Adipocyte (in vitro differentiated cells): ENCODE measurements around the gene ZNF736.
"Not testable (repeated sequence)": the region's sequence is repeated elsewhere in the genome, so short reads cannot be mapped to it uniquely, and the experiment has no call there.

ENCODE experiments used
- DNase-seq: peaks from one replicate; pipeline ENCODE4 v3.0.0-alpha.2; 2015; ENCODE audit warnings: low read depth
- H3K27me3 ChIP-seq: replicated peaks from 2 replicates; pipeline ENCODE4 v1.7.0; 2013; ENCODE audit warnings: mild to moderate bottlenecking, low read length, moderate library complexity; ENCODE audit not compliant: control insufficient read depth, insufficient read depth
- H3K36me3 ChIP-seq: 2 replicates; pipeline ENCODE4 v1.7.0; 2013; ENCODE audit warnings: low read length, mild to moderate bottlenecking, moderate library complexity; ENCODE audit not compliant: control insufficient read depth, insufficient read depth, severe bottlenecking
- H3K4me1 ChIP-seq: 2 replicates; pipeline ENCODE4 v1.7.0; 2013; ENCODE audit warnings: mild to moderate bottlenecking, low read length, moderate library complexity; ENCODE audit not compliant: control insufficient read depth, insufficient read depth
- H3K4me3 ChIP-seq: 2 replicates; pipeline ENCODE4 v1.7.0; 2013; ENCODE audit warnings: mild to moderate bottlenecking, low read length, moderate library complexity
- H3K9ac ChIP-seq: 2 replicates; pipeline ENCODE4 v1.7.0; 2013; ENCODE audit warnings: mild to moderate bottlenecking, low read length, moderate library complexity
- H3K9me3 ChIP-seq: 2 replicates; pipeline ENCODE4 v1.7.0; 2013; ENCODE audit warnings: mild to moderate bottlenecking, low read length, moderate library complexity; ENCODE audit not compliant: control insufficient read depth

Gene ZNF736

GRCh38 chr7:64314566-64314965 is 805 bp downstream of the ZNF736 start:
- no peak for DNase-seq
- peak overlapping the region; percentile 96 for H3K4me3 ChIP-seq

GRCh38 chr7:64316031-64316742 is 2.4 kb downstream of the ZNF736 start:
- not testable (repeated sequence) for H3K36me3 ChIP-seq, H3K4me3 ChIP-seq, H3K27me3 ChIP-seq, H3K9me3 ChIP-seq, H3K9ac ChIP-seq, DNase-seq
- H3K4me1 ChIP-seq = peaks cover 11% of the 10 kb centered on the region

More at GRCh38 chr7:64314566-64314965, 805 bp downstream of the ZNF736 start:
- Histone ChIP-seq H3K9ac (peak overlapping the region; percentile 93), H3K9me3 (peaks cover 3% of the 10 kb centered on the region), H3K27me3 (no peaks in the 10 kb centered on the region), H3K36me3 (peaks cover 2% of the 10 kb centered on the region), H3K4me1 (peaks cover 11% of the 10 kb centered on the region)

GRCh38 chr7:64320547-64321513 is 7.1 kb downstream of the ZNF736 start:
- H3K9ac ChIP-seq = no peak overlapping the region
- DNase-seq = no peak
- H3K36me3 ChIP-seq = peaks cover 15% of the 10 kb centered on the region
- no peaks in the 10 kb centered on the region for H3K27me3 ChIP-seq
- H3K9me3 ChIP-seq = peaks cover 32% of the 10 kb centered on the region
- no peaks in the 10 kb centered on the region for H3K4me1 ChIP-seq
- no peak overlapping the region for H3K4me3 ChIP-seq

GRCh38 chr7:64324166-64324565 is 10.4 kb downstream of the ZNF736 start:
- H3K9ac ChIP-seq, H3K4me3 ChIP-seq, H3K4me1 ChIP-seq, DNase-seq, H3K27me3 ChIP-seq: not testable (repeated sequence)
- H3K36me3 ChIP-seq = peaks cover 13% of the 10 kb centered on the region
- peaks cover 49% of the 10 kb centered on the region for H3K9me3 ChIP-seq

- Histone ChIP-seq H3K36me3 (peaks cover 46% of the 10 kb centered on the region), H3K9me3 (peaks cover 99% of the 10 kb centered on the region), H3K4me3 (peak overlapping the region; percentile 71)
- H3K9ac ChIP-seq, H3K4me1 ChIP-seq, H3K27me3 ChIP-seq, DNase-seq: not testable (repeated sequence)
These were observed 35.0 kb downstream of the ZNF736 start for GRCh38 chr7:64348713-64349210.

GRCh38 chr7:64359543-64359942 is 45.8 kb downstream of the ZNF736 start:
- Histone ChIP-seq H3K36me3 (no peaks in the 10 kb centered on the region), H3K27me3 (no peaks in the 10 kb centered on the region), H3K9me3 (peaks cover 96% of the 10 kb centered on the region), H3K4me1 (no peaks in the 10 kb centered on the region), H3K4me3 (peak overlapping the region; percentile 58), H3K9ac (no peak overlapping the region)
- DNase-seq = no peak

- no peak overlapping the region for H3K4me3 ChIP-seq
- peaks cover 37% of the 10 kb centered on the region for H3K9me3 ChIP-seq
- H3K9ac ChIP-seq = no peak overlapping the region
- no peak for DNase-seq
- no peaks in the 10 kb centered on the region for H3K27me3 ChIP-seq
- no peaks in the 10 kb centered on the region for H3K4me1 ChIP-seq
- no peaks in the 10 kb centered on the region for H3K36me3 ChIP-seq
These were observed 57.4 kb downstream of the ZNF736 start for GRCh38 chr7:64371116-64371515.

- H3K4me1 ChIP-seq = no peaks in the 10 kb centered on the region
- no peak overlapping the region for H3K4me3 ChIP-seq
- no peak overlapping the region for H3K9ac ChIP-seq
- no peak for DNase-seq
- no peaks in the 10 kb centered on the region for H3K36me3 ChIP-seq
- no peaks in the 10 kb centered on the region for H3K27me3 ChIP-seq
- H3K9me3 ChIP-seq = peaks cover 22% of the 10 kb centered on the region
These were observed 59.3 kb downstream of the ZNF736 start for GRCh38 chr7:64373017-64373416.

- Histone ChIP-seq H3K9ac (no peak overlapping the region), H3K4me3 (no peak overlapping the region), H3K36me3 (no peaks in the 10 kb centered on the region), H3K4me1 (no peaks in the 10 kb centered on the region), H3K9me3 (peaks cover 31% of the 10 kb centered on the region), H3K27me3 (no peaks in the 10 kb centered on the region)
- DNase-seq = no peak
These were observed 86.6 kb downstream of the ZNF736 start for GRCh38 chr7:64400401-64400800.
